IPS-18c (cell line): ENCODE measurements around the gene EPX.

Experiments used
- H3K4me3 ChIP-seq: 2 replicates; pipeline ENCODE4 v1.7.0; 2013; ENCODE audit warnings: low read depth, mild to moderate bottlenecking, low read length, moderate library complexity; ENCODE audit not compliant: insufficient read depth
- H3K9me3 ChIP-seq: one replicate; pipeline ENCODE4 v1.6.1; 2013; ENCODE audit warnings: mild to moderate bottlenecking, low read length, moderate library complexity; ENCODE audit not compliant: control insufficient read depth, insufficient read depth

Gene EPX

DNA sequence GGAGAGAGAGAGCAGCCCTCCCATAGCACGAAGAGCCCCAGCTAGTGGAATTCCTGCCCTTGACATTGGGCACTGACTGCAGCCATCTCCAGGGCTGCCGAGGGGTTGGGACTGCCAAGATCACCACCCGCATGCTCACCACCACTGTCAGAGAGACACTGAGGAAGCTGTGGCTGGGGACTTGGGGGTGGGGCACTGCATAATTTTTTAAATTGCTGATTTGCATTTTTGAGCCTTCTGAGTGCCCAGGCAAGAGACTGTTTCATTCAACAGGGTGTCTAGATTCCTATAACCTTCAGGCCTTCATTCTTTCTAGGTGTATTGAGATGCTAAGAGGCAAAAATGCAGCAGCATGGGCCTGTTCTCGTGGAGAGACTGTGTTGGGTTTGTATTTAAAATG lies 9.0 kb upstream of the EPX start:
- Histone ChIP-seq H3K4me3 (no peak overlapping the region), H3K9me3 (no peaks in the 10 kb centered on the region)

DNA sequence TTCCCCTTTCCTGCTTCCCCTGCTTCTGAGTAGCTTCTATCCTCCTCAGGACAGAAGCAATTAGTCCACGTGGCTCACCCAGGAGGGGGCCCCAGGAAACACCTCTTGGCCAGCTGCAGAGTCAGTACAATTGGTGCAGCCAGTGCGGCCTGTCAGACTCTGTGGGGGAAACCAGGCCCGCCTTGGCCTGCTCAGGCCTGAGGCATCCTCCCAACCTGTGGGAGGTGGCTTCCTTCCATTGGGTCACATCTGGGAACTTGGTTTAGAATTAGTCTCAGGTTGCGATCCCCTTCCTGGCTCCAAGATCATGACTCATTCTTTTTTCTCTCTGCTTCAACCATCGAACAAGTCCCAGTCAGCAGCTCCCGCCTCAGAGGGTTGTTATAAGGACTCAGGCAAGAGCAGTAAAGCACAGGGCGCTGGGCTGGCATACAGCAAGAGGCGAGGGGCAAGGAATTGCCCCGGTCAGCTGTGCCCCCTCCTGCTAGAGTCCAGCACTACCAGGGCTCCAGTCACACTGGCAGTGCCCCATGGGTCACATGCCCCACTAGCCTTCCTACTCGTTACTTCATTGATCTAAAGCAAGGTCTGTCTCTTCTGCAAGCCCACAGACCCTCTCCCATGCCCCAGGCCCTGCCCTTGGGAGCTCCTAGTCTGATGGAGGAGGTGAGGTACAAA lies 8.1 kb upstream of the EPX start:
- Histone ChIP-seq H3K4me3 (no peak overlapping the region), H3K9me3 (no peaks in the 10 kb centered on the region)

GRCh38 chr17:58184986-58185761 lies 7.4 kb upstream of the EPX start:
- H3K4me3 ChIP-seq = no peak overlapping the region
- H3K9me3 ChIP-seq = no peaks in the 10 kb centered on the region

GRCh38 chr17:58186591-58186990 lies 5.9 kb upstream of the EPX start:
- no peak overlapping the region for H3K4me3 ChIP-seq
- H3K9me3 ChIP-seq = no peaks in the 10 kb centered on the region

- no peak overlapping the region for H3K4me3 ChIP-seq
- H3K9me3 ChIP-seq = no peaks in the 10 kb centered on the region
Observed at GRCh38 chr17:58187063-58187462, 5.5 kb upstream of the EPX start.

DNA sequence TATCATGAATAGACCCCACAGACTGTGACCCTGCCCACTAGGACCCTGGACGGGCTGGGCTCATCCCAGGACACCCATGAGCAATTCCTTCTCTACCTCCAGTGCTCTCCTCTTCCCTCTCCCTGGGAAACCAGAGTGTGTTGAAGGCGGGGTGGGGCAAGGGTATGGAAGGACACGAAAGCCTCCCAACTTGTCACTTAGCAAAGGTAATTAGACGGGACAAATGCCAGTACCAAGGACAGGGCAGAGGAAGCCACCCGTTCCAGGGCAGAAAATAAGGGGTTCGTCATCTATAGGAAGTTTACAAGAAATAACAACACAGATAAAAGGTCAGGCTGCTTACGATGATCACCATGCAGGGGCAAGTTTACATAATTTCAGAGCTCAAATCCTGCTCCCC lies 4.9 kb upstream of the EPX start:
- Histone ChIP-seq H3K9me3 (no peaks in the 10 kb centered on the region), H3K4me3 (no peak overlapping the region)

- no peak overlapping the region for H3K4me3 ChIP-seq
- peaks cover 2% of the 10 kb centered on the region for H3K9me3 ChIP-seq
Observed at GRCh38 chr17:58189436-58190146, 2.9 kb upstream of the EPX start.

GRCh38 chr17:58191241-58191896 lies 1.2 kb upstream of the EPX start:
- no peak overlapping the region for H3K4me3 ChIP-seq
- peaks cover 2% of the 10 kb centered on the region for H3K9me3 ChIP-seq

DNA sequence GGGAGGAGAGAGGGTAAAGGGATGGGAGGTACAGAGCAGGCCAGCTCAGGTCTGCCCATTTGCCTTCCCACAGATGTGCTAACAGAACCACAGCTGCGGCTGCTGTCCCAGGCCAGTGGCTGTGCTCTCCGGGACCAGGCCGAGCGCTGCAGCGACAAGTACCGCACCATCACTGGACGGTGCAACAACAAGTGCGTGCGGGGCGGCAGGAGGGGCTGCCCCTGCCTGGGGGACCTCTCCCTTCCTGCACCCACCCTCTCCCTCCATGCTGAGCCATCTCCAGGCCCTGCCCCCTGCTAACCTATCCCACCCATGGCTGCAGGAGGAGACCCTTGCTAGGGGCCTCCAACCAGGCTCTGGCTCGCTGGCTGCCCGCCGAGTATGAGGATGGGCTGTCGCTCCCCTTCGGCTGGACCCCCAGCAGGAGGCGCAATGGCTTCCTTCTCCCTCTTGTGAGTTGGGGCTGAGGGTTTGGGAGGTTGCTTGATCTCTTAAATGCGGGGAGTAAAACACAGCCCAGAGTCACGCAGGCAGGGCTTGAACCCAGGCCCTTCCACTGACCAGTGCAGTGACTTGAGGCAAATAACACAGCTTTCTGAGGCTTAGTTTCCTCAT lies 1.2 kb downstream of the EPX start:
- Histone ChIP-seq H3K9me3 (peaks cover 4% of the 10 kb centered on the region), H3K4me3 (no peak overlapping the region)

DNA sequence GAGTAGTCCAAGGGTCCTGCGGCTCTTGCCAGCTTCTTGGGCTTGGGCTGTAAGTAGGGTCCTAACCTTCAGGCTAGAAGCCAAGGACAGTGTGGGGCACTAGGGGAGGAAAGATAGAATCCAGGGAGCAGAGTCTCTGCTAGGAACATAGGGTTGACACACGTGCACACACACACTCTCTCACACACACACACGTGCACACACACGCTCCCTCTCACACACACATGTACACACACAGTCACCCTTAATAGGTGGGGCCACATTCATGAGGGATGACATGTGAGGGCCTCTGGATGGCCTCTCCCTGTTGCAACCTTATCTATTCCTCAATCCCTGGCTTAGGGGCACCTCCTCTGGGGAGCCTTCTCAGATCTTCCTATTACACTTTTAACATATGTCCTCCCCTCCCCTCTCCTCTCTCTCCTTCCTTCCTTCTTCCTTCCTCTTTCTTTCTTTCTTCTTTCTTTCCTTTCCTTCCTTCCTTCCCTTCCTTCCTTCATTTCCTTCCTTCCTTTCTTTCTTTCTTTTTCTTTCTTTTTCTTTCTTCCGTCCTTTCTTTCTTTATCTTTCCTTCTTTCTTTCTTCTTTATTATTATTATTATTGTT lies 3.1 kb downstream of the EPX start:
- Histone ChIP-seq H3K4me3 (no peak overlapping the region), H3K9me3 (peaks cover 4% of the 10 kb centered on the region)

DNA sequence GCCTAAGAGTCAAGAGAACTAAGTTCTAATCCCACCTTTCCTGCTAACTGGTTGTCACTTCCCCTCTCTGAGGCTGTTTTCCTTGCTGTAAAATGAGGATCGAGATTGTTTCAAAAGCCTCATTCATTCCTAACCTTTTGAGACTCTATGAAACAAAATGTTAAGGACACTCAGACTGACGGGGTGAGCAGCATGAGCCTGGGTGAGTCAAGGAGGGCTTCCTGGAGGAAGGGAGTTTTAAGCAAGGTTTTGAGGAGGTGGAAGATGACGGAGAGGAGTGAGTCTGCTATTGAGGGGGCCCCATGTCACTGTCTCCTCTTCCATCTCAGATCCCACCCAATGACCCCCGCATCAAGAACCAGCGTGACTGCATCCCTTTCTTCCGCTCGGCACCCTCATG lies 4.1 kb downstream of the EPX start:
- Histone ChIP-seq H3K9me3 (peaks cover 4% of the 10 kb centered on the region), H3K4me3 (no peak overlapping the region)

- H3K4me3 ChIP-seq = no peak overlapping the region
- H3K9me3 ChIP-seq = peaks cover 2% of the 10 kb centered on the region
Observed at GRCh38 chr17:58200024-58200633, 7.6 kb downstream of the EPX start.

DNA sequence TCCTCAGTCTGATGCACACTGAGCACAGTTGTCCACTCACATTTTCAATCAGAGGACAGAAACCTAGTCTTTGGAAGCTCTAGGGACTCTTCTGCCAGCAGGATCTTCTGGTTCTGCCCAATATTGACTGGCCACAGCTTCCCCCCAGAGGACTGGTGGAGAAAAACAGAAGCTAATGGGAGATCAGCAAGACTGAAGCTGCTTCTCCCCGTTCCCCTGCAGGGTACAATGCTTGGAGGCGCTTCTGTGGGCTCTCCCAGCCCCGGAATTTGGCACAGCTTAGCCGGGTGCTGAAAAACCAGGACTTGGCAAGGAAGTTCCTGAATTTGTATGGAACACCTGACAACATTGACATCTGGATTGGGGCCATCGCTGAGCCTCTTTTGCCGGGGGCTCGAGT lies 10.3 kb downstream of the EPX start:
- H3K9me3 ChIP-seq = peaks cover 2% of the 10 kb centered on the region

DNA sequence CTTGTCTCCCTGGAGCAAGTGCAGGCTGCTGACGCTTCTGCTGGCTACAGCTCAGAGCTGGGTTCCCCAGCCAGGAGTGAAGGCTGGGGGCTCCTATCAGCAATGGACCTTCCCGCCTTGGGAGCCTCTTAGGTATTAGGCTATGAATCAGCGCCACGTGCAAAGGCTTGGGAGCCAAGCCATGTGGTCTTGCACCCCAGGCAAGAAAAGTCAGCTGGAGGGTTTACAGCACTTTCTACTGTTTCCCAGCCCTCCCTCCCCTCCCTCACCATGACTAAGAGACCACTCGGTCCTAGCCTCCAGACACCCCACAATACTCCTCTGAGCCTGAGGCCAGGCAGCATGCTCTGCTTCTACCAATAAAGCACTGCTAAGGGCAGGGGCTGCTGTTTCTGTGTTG lies 12.3 kb downstream of the EPX start:
- Histone ChIP-seq H3K9me3 (no peaks in the 10 kb centered on the region), H3K4me3 (no peak overlapping the region)

More for the DNA sequence above, 10.3 kb downstream of the EPX start:
- no peak overlapping the region for H3K4me3 ChIP-seq

DNA sequence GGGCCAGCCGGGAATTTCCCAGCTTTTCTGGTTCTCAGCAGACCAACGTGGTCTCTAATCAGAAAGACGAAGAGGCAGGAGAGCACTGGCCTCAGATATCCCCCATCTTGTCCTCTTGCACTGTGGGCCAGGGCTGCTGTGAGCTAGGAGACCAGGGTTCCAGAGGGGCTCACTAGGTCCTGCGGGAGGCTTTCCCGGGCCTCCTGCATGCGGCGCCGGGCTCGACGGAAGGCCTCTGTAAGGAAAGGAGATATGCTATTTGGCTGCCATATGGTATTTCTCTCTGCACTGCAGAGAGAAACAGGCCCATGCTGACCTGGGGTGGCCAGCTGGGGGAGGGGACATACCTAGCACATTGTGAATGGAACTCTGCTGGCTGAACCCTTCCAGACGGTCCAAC lies 13.4 kb downstream of the EPX start:
- Histone ChIP-seq H3K9me3 (no peaks in the 10 kb centered on the region), H3K4me3 (no peak overlapping the region)

- Histone ChIP-seq H3K4me3 (no peak overlapping the region), H3K9me3 (no peaks in the 10 kb centered on the region)
Observed at GRCh38 chr17:58207451-58207850, 14.9 kb downstream of the EPX start.

DNA sequence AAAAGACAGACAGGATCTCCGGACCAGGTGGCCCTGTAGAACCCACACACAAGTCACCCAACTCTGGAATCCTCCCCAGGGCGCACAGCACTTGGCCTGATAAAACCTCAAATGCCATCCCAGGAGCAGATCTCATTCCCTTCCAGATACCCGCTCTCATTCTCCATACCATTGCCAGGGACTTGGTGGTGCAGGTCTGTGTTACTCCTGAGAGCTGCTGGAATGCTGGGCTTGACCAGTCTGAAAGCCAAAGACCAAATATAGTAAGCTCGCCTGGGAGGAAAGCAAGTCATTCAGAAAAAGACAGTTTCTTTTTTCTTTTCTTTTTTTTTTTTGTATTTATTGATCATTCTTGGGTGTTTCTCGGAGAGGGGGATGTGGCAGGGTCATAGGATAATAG lies 15.8 kb downstream of the EPX start:
- H3K9me3 ChIP-seq = no peaks in the 10 kb centered on the region
- H3K4me3 ChIP-seq = no peak overlapping the region
